ENCODE measurements around the gene SAMD4B.
"Not testable (repeated sequence)": the region's sequence is repeated elsewhere in the genome, so short reads cannot be mapped to it uniquely, and the experiment has no call there.

SAMD4B gene

GRCh38 chr19:39314016-39314728, 28.0 kb upstream of the SAMD4B start:
- DNase-seq (ENCODE audit: low spot score) = no peak

GRCh38 chr19:39315933-39316332, 26.3 kb upstream of the SAMD4B start:
- no peak for DNase-seq (ENCODE audit: low spot score)

- DNase-seq (ENCODE audit: low spot score) = no peak
Measured at GRCh38 chr19:39316627-39317321, 25.4 kb upstream of the SAMD4B start.

- no peak for DNase-seq (ENCODE audit: low spot score)
Measured at GRCh38 chr19:39317476-39317875, 24.7 kb upstream of the SAMD4B start.

- DNase-seq (ENCODE audit: low spot score) = no peak
Measured at GRCh38 chr19:39318071-39318470, 24.1 kb upstream of the SAMD4B start.

- no peak for DNase-seq (ENCODE audit: low spot score)
Measured at GRCh38 chr19:39318690-39319089, 23.5 kb upstream of the SAMD4B start.

GRCh38 chr19:39319098-39319891, 22.9 kb upstream of the SAMD4B start:
- no peak for DNase-seq (ENCODE audit: low spot score)

GRCh38 chr19:39319892-39320248, 22.4 kb upstream of the SAMD4B start:
- DNase-seq (ENCODE audit: low spot score) = no peak

- no peak for DNase-seq (ENCODE audit: low spot score)
Measured at GRCh38 chr19:39321117-39321831, 20.9 kb upstream of the SAMD4B start.

- no peak for DNase-seq (ENCODE audit: low spot score)
Measured at GRCh38 chr19:39321832-39322176, 20.4 kb upstream of the SAMD4B start.

GRCh38 chr19:39324242-39324842, 17.9 kb upstream of the SAMD4B start:
- DNase-seq (ENCODE audit: low spot score) = no peak

GRCh38 chr19:39325778-39326665, 16.2 kb upstream of the SAMD4B start:
- DNase-seq (ENCODE audit: low spot score) = peak; percentile 39

GRCh38 chr19:39327363-39328045, 14.7 kb upstream of the SAMD4B start:
- no peak for DNase-seq (ENCODE audit: low spot score)

- peak; percentile 77 for DNase-seq (ENCODE audit: low spot score)
Measured at GRCh38 chr19:39328046-39328705, 14.0 kb upstream of the SAMD4B start.

GRCh38 chr19:39329948-39330347, 12.3 kb upstream of the SAMD4B start:
- DNase-seq (ENCODE audit: low spot score) = no peak

- DNase-seq (ENCODE audit: low spot score) = no peak
Measured at GRCh38 chr19:39332293-39332692, 9.9 kb upstream of the SAMD4B start.

GRCh38 chr19:39332738-39333137, 9.5 kb upstream of the SAMD4B start:
- not testable (repeated sequence) for DNase-seq (ENCODE audit: low spot score)

GRCh38 chr19:39333507-39333906, 8.7 kb upstream of the SAMD4B start:
- no peak for DNase-seq (ENCODE audit: low spot score)

GRCh38 chr19:39334444-39334976, 7.7 kb upstream of the SAMD4B start:
- no peak for DNase-seq (ENCODE audit: low spot score)

GRCh38 chr19:39335168-39335548, 7.1 kb upstream of the SAMD4B start:
- DNase-seq (ENCODE audit: low spot score) = no peak

Data from NAMALWA (cell line).